ENCODE measurements around the gene HSPB9. TPM values are rescaled to one million over a fixed set of nuclear protein-coding genes. Genes with fewer than 3 reads are reported as not detected.

The HSPB9 gene
- total and polyA plus RNA-seq, 2 of the 8 experiments (the other 6 are each of a cell fraction or from before 2014, with no cell fraction given), result 0.27 to 0.30 TPM

GRCh38 chr17:42132941-42133340, 10.3 kb downstream of the HSPB9 start (continued):
- TF ChIP-seq HDAC6 (IDR thresholded peaks at IDR 0.05; ENCODE audit: low read depth, low read length) (no peak), CHD1 (IDR thresholded peaks at IDR 0.05; ENCODE audit: low read depth, low read length) (no peak), SIX5 (IDR thresholded peaks at IDR 0.05; ENCODE audit: low read depth, low read length) (no peak), KDM1A (IDR thresholded peaks at IDR 0.05; ENCODE audit: borderline replicate concordance, low read length) (no peak)

Data from H1 (cell line).